ENCODE data around the gene ASB8. TPM values are rescaled to one million over a fixed set of nuclear protein-coding genes. Genes with fewer than 3 reads are reported as not detected.

The ASB8 gene
- total and polyA plus RNA-seq, 9 of the 15 experiments (the other 6 are each of a cell fraction or from before 2014, with no cell fraction given): 13.3 to 29.0 (median 19.6) TPM

DNA sequence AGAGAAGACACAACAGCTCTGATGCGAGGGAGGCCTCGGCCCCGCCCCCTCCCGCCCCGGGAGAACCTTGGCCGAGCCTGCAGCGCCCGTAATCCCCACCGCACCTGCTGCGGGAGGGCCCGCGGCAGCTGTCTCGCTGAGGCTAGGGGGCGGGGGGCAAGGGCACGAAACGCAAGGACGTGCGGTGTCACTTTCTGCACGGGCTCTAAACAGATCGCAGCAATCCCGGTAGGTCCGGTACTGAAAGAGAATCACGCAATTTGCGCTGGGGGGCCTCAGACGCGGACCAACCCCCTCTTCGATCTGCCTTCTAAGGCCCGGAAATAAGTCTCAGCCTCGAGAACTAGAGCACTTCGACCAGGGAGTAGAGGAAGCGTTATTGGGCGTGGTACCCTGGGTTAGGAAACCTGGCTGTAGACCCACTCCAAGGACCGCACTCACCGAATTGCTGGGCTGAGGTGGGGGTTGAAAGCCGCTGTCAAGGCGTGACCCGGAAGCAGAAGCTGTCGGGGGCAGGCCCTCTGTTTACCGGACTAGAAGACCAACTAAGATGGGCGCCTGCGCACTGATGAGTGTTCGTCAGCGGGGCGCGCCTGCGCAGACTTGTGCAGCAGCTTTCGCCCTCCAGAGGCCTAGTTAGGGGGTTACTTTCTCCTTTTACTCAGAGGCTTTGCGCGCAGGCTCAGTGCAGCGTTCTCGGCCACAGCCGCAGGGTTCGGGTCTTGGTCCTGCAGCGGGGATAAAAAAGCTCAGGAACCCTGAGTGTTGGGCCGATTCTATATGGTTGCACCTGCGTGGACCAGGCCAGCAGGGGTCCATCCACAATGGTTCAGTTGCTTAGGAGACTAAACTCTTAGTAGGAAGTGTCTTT lies at the start of gene ASB8 (continued):
- TF ChIP-seq, protein P1, sequence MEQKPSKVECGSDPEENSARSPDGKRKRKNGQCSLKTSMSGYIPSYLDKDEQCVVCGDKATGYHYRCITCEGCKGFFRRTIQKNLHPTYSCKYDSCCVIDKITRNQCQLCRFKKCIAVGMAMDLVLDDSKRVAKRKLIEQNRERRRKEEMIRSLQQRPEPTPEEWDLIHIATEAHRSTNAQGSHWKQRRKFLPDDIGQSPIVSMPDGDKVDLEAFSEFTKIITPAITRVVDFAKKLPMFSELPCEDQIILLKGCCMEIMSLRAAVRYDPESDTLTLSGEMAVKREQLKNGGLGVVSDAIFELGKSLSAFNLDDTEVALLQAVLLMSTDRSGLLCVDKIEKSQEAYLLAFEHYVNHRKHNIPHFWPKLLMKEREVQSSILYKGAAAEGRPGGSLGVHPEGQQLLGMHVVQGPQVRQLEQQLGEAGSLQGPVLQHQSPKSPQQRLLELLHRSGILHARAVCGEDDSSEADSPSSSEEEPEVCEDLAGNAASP (IDR thresholded peaks at IDR 0.05): no peak
- TF ChIP-seq CXXC5 (CRISPR knock-in tag; IDR thresholded peaks at IDR 0.05) (peak; percentile 68), HEY1 (CRISPR knock-in tag; IDR thresholded peaks at IDR 0.05; ENCODE audit: borderline replicate concordance) (no peak), PTTG1 (tag; IDR thresholded peaks at IDR 0.05; ENCODE audit: low read depth) (no peak), NFIX (CRISPR knock-in tag; IDR thresholded peaks at IDR 0.05; ENCODE audit: low read depth) (no peak), COPS2 (conservative IDR thresholded peaks at IDR 0.05) (no peak), NFE2 (IDR thresholded peaks at IDR 0.05; ENCODE audit: low read depth) (no peak), SMC3 (conservative IDR thresholded peaks at IDR 0.05; ENCODE audit: insufficient read depth, low read depth, low read length) (peak; percentile 25; the same call in 1 of the 2 replicates), RBBP5 (IDR thresholded peaks at IDR 0.05; ENCODE audit: borderline replicate concordance, insufficient read depth, low read length, poor library complexity, severe bottlenecking) (peak; percentile 94), MEF2D (tag; conservative IDR thresholded peaks at IDR 0.05; ENCODE audit: low read depth) (0 out of 2 replicates have a peak, but pooled peaks have one; percentile 51), TCFL5 (CRISPR knock-in tag; conservative IDR thresholded peaks at IDR 0.05) (no peak), LEF1 (IDR thresholded peaks at IDR 0.05) (no peak), ZNF140 (CRISPR knock-in tag; IDR thresholded peaks at IDR 0.05) (no peak)
- TF ChIP-seq, protein P2, sequence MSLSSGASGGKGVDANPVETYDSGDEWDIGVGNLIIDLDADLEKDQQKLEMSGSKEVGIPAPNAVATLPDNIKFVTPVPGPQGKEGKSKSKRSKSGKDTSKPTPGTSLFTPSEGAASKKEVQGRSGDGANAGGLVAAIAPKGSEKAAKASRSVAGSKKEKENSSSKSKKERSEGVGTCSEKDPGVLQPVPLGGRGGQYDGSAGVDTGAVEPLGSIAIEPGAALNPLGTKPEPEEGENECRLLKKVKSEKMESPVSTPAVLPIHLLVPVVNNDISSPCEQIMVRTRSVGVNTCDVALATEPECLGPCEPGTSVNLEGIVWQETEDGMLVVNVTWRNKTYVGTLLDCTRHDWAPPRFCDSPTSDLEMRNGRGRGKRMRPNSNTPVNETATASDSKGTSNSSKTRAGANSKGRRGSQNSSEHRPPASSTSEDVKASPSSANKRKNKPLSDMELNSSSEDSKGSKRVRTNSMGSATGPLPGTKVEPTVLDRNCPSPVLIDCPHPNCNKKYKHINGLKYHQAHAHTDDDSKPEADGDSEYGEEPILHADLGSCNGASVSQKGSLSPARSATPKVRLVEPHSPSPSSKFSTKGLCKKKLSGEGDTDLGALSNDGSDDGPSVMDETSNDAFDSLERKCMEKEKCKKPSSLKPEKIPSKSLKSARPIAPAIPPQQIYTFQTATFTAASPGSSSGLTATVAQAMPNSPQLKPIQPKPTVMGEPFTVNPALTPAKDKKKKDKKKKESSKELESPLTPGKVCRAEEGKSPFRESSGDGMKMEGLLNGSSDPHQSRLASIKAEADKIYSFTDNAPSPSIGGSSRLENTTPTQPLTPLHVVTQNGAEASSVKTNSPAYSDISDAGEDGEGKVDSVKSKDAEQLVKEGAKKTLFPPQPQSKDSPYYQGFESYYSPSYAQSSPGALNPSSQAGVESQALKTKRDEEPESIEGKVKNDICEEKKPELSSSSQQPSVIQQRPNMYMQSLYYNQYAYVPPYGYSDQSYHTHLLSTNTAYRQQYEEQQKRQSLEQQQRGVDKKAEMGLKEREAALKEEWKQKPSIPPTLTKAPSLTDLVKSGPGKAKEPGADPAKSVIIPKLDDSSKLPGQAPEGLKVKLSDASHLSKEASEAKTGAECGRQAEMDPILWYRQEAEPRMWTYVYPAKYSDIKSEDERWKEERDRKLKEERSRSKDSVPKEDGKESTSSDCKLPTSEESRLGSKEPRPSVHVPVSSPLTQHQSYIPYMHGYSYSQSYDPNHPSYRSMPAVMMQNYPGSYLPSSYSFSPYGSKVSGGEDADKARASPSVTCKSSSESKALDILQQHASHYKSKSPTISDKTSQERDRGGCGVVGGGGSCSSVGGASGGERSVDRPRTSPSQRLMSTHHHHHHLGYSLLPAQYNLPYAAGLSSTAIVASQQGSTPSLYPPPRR (CRISPR knock-in tag; IDR thresholded peaks at IDR 0.05; ENCODE audit: borderline replicate concordance): no peak
- TF ChIP-seq, protein P3, sequence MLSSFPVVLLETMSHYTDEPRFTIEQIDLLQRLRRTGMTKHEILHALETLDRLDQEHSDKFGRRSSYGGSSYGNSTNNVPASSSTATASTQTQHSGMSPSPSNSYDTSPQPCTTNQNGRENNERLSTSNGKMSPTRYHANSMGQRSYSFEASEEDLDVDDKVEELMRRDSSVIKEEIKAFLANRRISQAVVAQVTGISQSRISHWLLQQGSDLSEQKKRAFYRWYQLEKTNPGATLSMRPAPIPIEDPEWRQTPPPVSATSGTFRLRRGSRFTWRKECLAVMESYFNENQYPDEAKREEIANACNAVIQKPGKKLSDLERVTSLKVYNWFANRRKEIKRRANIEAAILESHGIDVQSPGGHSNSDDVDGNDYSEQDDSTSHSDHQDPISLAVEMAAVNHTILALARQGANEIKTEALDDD (IDR thresholded peaks at IDR 0.05): peak; percentile 59; the same call in 1 of the 2 replicates
- TF ChIP-seq, protein P4, sequence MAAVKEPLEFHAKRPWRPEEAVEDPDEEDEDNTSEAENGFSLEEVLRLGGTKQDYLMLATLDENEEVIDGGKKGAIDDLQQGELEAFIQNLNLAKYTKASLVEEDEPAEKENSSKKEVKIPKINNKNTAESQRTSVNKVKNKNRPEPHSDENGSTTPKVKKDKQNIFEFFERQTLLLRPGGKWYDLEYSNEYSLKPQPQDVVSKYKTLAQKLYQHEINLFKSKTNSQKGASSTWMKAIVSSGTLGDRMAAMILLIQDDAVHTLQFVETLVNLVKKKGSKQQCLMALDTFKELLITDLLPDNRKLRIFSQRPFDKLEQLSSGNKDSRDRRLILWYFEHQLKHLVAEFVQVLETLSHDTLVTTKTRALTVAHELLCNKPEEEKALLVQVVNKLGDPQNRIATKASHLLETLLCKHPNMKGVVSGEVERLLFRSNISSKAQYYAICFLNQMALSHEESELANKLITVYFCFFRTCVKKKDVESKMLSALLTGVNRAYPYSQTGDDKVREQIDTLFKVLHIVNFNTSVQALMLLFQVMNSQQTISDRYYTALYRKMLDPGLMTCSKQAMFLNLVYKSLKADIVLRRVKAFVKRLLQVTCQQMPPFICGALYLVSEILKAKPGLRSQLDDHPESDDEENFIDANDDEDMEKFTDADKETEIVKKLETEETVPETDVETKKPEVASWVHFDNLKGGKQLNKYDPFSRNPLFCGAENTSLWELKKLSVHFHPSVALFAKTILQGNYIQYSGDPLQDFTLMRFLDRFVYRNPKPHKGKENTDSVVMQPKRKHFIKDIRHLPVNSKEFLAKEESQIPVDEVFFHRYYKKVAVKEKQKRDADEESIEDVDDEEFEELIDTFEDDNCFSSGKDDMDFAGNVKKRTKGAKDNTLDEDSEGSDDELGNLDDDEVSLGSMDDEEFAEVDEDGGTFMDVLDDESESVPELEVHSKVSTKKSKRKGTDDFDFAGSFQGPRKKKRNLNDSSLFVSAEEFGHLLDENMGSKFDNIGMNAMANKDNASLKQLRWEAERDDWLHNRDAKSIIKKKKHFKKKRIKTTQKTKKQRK (IDR thresholded peaks at IDR 0.05; ENCODE audit: borderline replicate concordance, low read depth, low read length): no peak
